C4-2B (cell line): Measurements from ENCODE around the gene COL3A1.

Source experiments
- ZFX ChIP-seq: fragments of 450-650 bp; IDR thresholded peaks from 2 replicates; pipeline ENCODE4 v1.6.1; 2017
- TF ChIP-seq, protein P1 (sequence below): fragments of 450-650 bp; conservative IDR thresholded peaks from 2 replicates; pipeline ENCODE4 v1.5.1; 2017; ENCODE audit warnings: mild to moderate bottlenecking

DNA sequence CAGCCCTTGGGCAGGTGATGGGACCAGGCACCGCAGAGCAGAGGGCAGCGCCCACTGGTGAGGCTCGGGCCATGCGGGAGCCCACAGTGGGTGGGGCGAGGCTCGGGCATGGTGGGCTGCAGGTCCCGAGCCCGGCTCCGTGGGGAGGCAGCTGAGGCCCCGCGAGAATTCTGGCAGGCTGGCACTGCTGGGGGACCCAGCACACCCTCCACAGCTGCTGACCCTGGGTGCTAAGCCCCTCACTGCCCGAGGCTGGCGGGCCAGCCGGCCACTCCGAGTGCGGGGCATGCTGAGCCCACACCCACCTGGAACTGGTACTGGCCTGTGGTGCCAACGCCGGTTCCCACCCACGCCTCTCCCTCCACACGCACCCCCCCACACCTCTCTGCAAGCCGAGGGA, 29.7 kb upstream of the COL3A1 start:
- TF ChIP-seq, protein P1, sequence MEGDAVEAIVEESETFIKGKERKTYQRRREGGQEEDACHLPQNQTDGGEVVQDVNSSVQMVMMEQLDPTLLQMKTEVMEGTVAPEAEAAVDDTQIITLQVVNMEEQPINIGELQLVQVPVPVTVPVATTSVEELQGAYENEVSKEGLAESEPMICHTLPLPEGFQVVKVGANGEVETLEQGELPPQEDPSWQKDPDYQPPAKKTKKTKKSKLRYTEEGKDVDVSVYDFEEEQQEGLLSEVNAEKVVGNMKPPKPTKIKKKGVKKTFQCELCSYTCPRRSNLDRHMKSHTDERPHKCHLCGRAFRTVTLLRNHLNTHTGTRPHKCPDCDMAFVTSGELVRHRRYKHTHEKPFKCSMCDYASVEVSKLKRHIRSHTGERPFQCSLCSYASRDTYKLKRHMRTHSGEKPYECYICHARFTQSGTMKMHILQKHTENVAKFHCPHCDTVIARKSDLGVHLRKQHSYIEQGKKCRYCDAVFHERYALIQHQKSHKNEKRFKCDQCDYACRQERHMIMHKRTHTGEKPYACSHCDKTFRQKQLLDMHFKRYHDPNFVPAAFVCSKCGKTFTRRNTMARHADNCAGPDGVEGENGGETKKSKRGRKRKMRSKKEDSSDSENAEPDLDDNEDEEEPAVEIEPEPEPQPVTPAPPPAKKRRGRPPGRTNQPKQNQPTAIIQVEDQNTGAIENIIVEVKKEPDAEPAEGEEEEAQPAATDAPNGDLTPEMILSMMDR = no peak
- TF ChIP-seq ZFX = no peak
